HG03159 (cell line): ENCODE results near the gene CDH9.

Source experiments
- ATAC-seq: cut with Tn5 transposase; IDR thresholded peaks from one replicate; pipeline ENCODE4 v1.9.1; 2021; ENCODE audit warnings: mild to moderate bottlenecking, moderate library complexity; ENCODE audit not compliant: unreplicated experiment

Gene CDH9

DNA sequence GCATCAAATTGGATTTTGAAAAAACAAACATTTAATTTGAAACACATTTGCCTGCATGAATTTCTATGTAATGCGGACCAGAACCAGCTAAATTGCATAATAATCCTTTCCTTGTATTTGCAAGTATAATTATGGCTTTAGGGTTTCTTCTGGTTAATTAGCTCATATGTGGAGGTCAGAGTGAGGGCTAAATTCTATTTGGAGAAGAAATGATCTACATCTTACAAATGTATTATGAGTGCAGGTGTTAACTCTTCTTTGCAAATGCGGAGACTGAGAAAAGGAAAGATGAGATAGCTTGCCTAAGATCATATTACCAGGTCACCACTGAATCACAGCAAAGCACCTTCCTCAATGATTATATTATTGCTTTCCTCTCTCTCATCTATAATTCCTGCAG lies 194.7 kb downstream of the CDH9 start:
- no peak for ATAC-seq

DNA sequence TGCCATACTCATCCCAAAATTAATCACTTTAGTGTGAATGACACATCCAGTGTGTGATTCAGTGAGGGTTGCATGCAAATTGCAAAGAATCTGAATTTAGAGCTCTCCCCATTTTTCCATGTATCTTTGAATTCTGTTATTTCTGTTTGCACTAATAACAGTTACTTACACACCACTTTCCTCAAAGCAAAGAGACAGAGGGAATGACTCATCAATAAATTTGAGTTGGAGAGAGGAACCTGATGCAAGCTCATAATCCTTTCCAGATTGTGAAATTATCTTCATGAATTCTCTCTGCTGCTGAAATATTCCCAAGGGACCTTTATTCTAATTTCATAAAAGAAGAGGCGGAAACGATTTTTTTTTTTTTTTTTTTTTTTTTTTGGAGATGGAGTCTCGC lies 204.8 kb downstream of the CDH9 start:
- no peak for ATAC-seq
